Neural cell (in vitro differentiated cells): ENCODE data around the gene WDR75. TPM values are rescaled to one million over a fixed set of nuclear protein-coding genes. Genes with fewer than 3 reads are reported as not detected.

Experiments
- H2AFZ ChIP-seq: fragments of 200-600, 300-800 bp; sonication (generic), shearing (Covaris generic); 2 replicates; pipeline ENCODE4 v1.6.0; 2014; ENCODE audit warnings: low read depth, mild to moderate bottlenecking, antibody characterized with exemption, low read length, moderate library complexity
- H3F3A ChIP-seq: fragments of 200-600 bp; shearing (Covaris generic); 2 replicates; pipeline ENCODE4 v1.6.1; 2016; ENCODE audit warnings: mild to moderate bottlenecking, moderate library complexity, mixed read lengths, antibody characterized with exemption, low read length; ENCODE audit not compliant: insufficient read depth, poor library complexity, severe bottlenecking
- H3K27ac ChIP-seq: fragments of 200-600, 300-800 bp; sonication (generic), shearing (Covaris generic); 2 replicates; pipeline ENCODE4 v1.5.1; 2014; ENCODE audit warnings: mild to moderate bottlenecking, low read length, moderate library complexity
- H3K27me3 ChIP-seq: fragments of 300-800, 200-600 bp; sonication (generic), shearing (Covaris generic); 2 replicates; pipeline ENCODE4 v1.6.0; 2014; ENCODE audit warnings: mild to moderate bottlenecking, low read depth, low read length, moderate library complexity; ENCODE audit not compliant: insufficient read depth
- H3K36me3 ChIP-seq: fragments of 300-800, 200-600 bp; sonication (generic), shearing (Covaris generic); 2 replicates; pipeline ENCODE4 v1.5.1; 2014; ENCODE audit warnings: mild to moderate bottlenecking, antibody characterized with exemption, low read length, moderate library complexity; ENCODE audit not compliant: insufficient read depth
- H3K4me2 ChIP-seq: fragments of 300-800, 200-600 bp; sonication (generic), shearing (Covaris generic); 2 replicates; pipeline ENCODE4 v1.6.0; 2014; ENCODE audit warnings: mild to moderate bottlenecking, low read length
- H3K4me3 ChIP-seq: fragments of 300-800, 200-600 bp; sonication (generic), shearing (Covaris generic); 2 replicates; pipeline ENCODE4 v1.5.1; 2014; ENCODE audit warnings: mild to moderate bottlenecking, low read length, moderate library complexity
- H3K79me2 ChIP-seq: fragments of 200-600 bp; shearing (Covaris generic); replicated peaks from 2 replicates; pipeline ENCODE4 v1.6.0; 2014; ENCODE audit warnings: mild to moderate bottlenecking, low read length, moderate library complexity; ENCODE audit not compliant: insufficient read depth
- H3K9ac ChIP-seq: fragments of 300-800, 200-600 bp; sonication (generic), shearing (Covaris generic); 2 replicates; pipeline ENCODE4 v1.6.1; 2016; ENCODE audit warnings: mild to moderate bottlenecking, low read length, mixed read lengths
- H3K9me2 ChIP-seq: fragments of 200-600 bp; shearing (Covaris generic); 2 replicates; pipeline ENCODE4 v1.6.1; 2016; ENCODE audit warnings: mild to moderate bottlenecking, low read length, mixed read lengths; ENCODE audit not compliant: insufficient read depth
- H3K9me3 ChIP-seq: fragments of 200-600, 300-800 bp; sonication (generic), shearing (Covaris generic); 2 replicates; pipeline ENCODE4 v1.6.1; 2016; ENCODE audit warnings: mild to moderate bottlenecking, mixed run types, low read length, moderate library complexity, mixed read lengths
- H4K20me1 ChIP-seq: fragments of 200-600 bp; shearing (Covaris generic); 2 replicates; pipeline ENCODE4 v1.6.1; 2016; ENCODE audit warnings: mild to moderate bottlenecking, mixed run types; ENCODE audit not compliant: insufficient read depth
- EP300 ChIP-seq: fragments of 450-650 bp; conservative IDR thresholded peaks from 2 replicates; pipeline ENCODE4 v1.6.1; 2014; ENCODE audit warnings: antibody characterized with exemption, mild to moderate bottlenecking, moderate library complexity; ENCODE audit not compliant: poor library complexity, severe bottlenecking
- EZH2 ChIP-seq: fragments of 200-600, 300-800 bp; shearing (Covaris generic), sonication (generic); IDR thresholded peaks from 2 replicates; pipeline ENCODE4 v1.6.1; 2014; ENCODE audit warnings: antibody characterized with exemption, low read length, borderline replicate concordance, mild to moderate bottlenecking; ENCODE audit not compliant: insufficient read depth, poor library complexity, severe bottlenecking
- MXI1 ChIP-seq: fragments of 450-650 bp; conservative IDR thresholded peaks from 2 replicates; pipeline ENCODE4 v1.6.1; 2014; ENCODE audit warnings: antibody characterized with exemption, mild to moderate bottlenecking; ENCODE audit not compliant: poor library complexity, severe bottlenecking
- POLR2AphosphoS5 ChIP-seq: IDR thresholded peaks from 2 replicates; pipeline ENCODE4 v1.6.1; 2012
- RAD21 ChIP-seq: fragments of 450-650 bp; conservative IDR thresholded peaks from 2 replicates; pipeline ENCODE4 v1.6.1; 2014; ENCODE audit warnings: antibody characterized with exemption, mild to moderate bottlenecking, moderate library complexity
- REST ChIP-seq: IDR thresholded peaks from 2 replicates; pipeline ENCODE4 v1.6.1; 2012; ENCODE audit warnings: borderline replicate concordance
- SMC3 ChIP-seq: fragments of 450-650 bp; conservative IDR thresholded peaks from 2 replicates; pipeline ENCODE4 v1.6.1; 2014; ENCODE audit warnings: antibody characterized with exemption, mild to moderate bottlenecking, moderate library complexity; ENCODE audit not compliant: poor library complexity
- TAF1 ChIP-seq: IDR thresholded peaks from 2 replicates; pipeline ENCODE4 v1.6.1; 2012; ENCODE audit warnings: low read depth
- polyA plus RNA-seq: library from polyadenylated mRNA; depleted of rRNA; stranded (reverse); fragments of >200 nt; gene quantifications from 2 replicates; pipeline ENCODE4 v1.2.3, GENCODE V29; 2014
- TF ChIP-seq, protein P1 (sequence below): fragments of 450-650 bp; IDR thresholded peaks from 2 replicates; pipeline ENCODE4 v1.5.1; 2014; ENCODE audit warnings: antibody characterized with exemption, mild to moderate bottlenecking, moderate library complexity; ENCODE audit not compliant: poor library complexity, severe bottlenecking

Gene WDR75
- polyA plus RNA-seq, 1 donor from 2014 or later: 62.5 TPM

- Histone ChIP-seq H3K79me2 (no peaks in the 10 kb centered on the region), H3K27ac (no peak overlapping the region), H3K27me3 (no peaks in the 10 kb centered on the region), H3K4me3 (no peak overlapping the region), H3K36me3 (no peaks in the 10 kb centered on the region), H3K9me3 (no peaks in the 10 kb centered on the region), H3K9ac (no peak overlapping the region), H3F3A (no peaks in the 10 kb centered on the region), H3K9me2 (no peaks in the 10 kb centered on the region), H3K4me2 (no peak overlapping the region), H4K20me1 (no peaks in the 10 kb centered on the region), H2AFZ (no peak overlapping the region)
- TF ChIP-seq, protein P1, sequence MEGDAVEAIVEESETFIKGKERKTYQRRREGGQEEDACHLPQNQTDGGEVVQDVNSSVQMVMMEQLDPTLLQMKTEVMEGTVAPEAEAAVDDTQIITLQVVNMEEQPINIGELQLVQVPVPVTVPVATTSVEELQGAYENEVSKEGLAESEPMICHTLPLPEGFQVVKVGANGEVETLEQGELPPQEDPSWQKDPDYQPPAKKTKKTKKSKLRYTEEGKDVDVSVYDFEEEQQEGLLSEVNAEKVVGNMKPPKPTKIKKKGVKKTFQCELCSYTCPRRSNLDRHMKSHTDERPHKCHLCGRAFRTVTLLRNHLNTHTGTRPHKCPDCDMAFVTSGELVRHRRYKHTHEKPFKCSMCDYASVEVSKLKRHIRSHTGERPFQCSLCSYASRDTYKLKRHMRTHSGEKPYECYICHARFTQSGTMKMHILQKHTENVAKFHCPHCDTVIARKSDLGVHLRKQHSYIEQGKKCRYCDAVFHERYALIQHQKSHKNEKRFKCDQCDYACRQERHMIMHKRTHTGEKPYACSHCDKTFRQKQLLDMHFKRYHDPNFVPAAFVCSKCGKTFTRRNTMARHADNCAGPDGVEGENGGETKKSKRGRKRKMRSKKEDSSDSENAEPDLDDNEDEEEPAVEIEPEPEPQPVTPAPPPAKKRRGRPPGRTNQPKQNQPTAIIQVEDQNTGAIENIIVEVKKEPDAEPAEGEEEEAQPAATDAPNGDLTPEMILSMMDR: no peak
- TF ChIP-seq TAF1 (no peak), REST (no peak), EP300 (no peak), EZH2 (no peak), SMC3 (no peak), RAD21 (no peak), POLR2AphosphoS5 (no peak), MXI1 (no peak)
Observed at GRCh38 chr2:189504238-189504637, 63.0 kb downstream of the WDR75 start.

- no peak overlapping the region for H3K27ac ChIP-seq
- H3K9me2 ChIP-seq: no peaks in the 10 kb centered on the region
- H3K36me3 ChIP-seq: no peaks in the 10 kb centered on the region
- no peaks in the 10 kb centered on the region for H3F3A ChIP-seq
- no peak overlapping the region for H3K4me2 ChIP-seq
- H3K9me3 ChIP-seq: no peaks in the 10 kb centered on the region
- no peaks in the 10 kb centered on the region for H3K79me2 ChIP-seq
- no peaks in the 10 kb centered on the region for H4K20me1 ChIP-seq
- no peak overlapping the region for H3K4me3 ChIP-seq
- no peaks in the 10 kb centered on the region for H3K27me3 ChIP-seq
- no peak overlapping the region for H2AFZ ChIP-seq
- TF ChIP-seq EP300: no peak
- TF ChIP-seq SMC3: no peak
- no peak for TF ChIP-seq MXI1
- no peak for TF ChIP-seq POLR2AphosphoS5
- TF ChIP-seq REST: no peak
- no peak for TF ChIP-seq TAF1
- TF ChIP-seq RAD21: no peak
- no peak for TF ChIP-seq EZH2
- TF ChIP-seq, protein P1: no peak
- H3K9ac ChIP-seq: no peak overlapping the region
Observed at GRCh38 chr2:189505492-189505891, 64.2 kb downstream of the WDR75 start.
